CD4-positive, alpha-beta memory T cell (primary cell): ENCODE measurements around the gene FAM124B. TPM values are rescaled to one million over a fixed set of nuclear protein-coding genes. Genes with fewer than 3 reads are reported as not detected.

Experiments
- CTCF ChIA-PET: fragments of 350-600 bp; sonication (Branson Sonifier 250); formaldehyde crosslinking; loops from one replicate; lab custom pipeline; 2021; ENCODE audit warnings: inconsistent platforms; ENCODE audit not compliant: partially characterized antibody; lab: Charles Lee
- POLR2A ChIA-PET: fragments of 350-600 bp; sonication (Branson Sonifier 250); formaldehyde crosslinking; loops from one replicate; lab custom pipeline; 2021; ENCODE audit not compliant: partially characterized antibody; lab: Charles Lee
- DNase-seq, 5 donors: peaks; one replicate each; pipeline versions ENCODE4 v3.0.0 to v3.0.0-alpha.2; 2020 to 2022; ENCODE audit warnings: mixed read lengths in 1 of 5
- H3K27ac ChIP-seq: one replicate; pipeline ENCODE4 v1.7.0; 2013; ENCODE audit warnings: low read depth, low read length
- H3K27me3 ChIP-seq: 2 replicates; pipeline ENCODE4 v1.7.0; 2013; ENCODE audit warnings: mild to moderate bottlenecking, low read length, moderate library complexity; ENCODE audit not compliant: insufficient read depth
- H3K36me3 ChIP-seq: 2 replicates; pipeline ENCODE4 v1.7.0; 2013; ENCODE audit warnings: mild to moderate bottlenecking, low read length, moderate library complexity; ENCODE audit not compliant: insufficient read depth
- H3K4me1 ChIP-seq: 2 replicates; pipeline ENCODE4 v1.7.0; 2013; ENCODE audit warnings: mild to moderate bottlenecking, low read length, moderate library complexity; ENCODE audit not compliant: insufficient read depth
- H3K4me3 ChIP-seq, 2 donors: one replicate each; pipeline ENCODE4 v1.7.0; 2013; ENCODE audit warnings: low read length in 2 of 2, mild to moderate bottlenecking in 1 of 2
- H3K9me3 ChIP-seq, 2 donors: one replicate each; pipeline ENCODE4 v1.7.0; 2013; ENCODE audit warnings: low read length in 2 of 2, control low read depth in 1 of 2; ENCODE audit not compliant: control insufficient read depth in 1 of 2
- H3K27ac Mint-ChIP-seq, 7 donors: one replicate each; pipeline ENCODE4 v1.8.0; 2020 to 2021; ENCODE audit warnings: mixed read lengths in 7 of 7, mild to moderate bottlenecking in 6 of 7, inconsistent platforms in 3 of 7, moderate library complexity in 3 of 7
- H3K27me3 Mint-ChIP-seq, 2 donors: one replicate each; pipeline ENCODE4 v1.8.0; 2020 to 2021; ENCODE audit warnings: mixed read lengths in 2 of 2
- H3K36me3 Mint-ChIP-seq, 2 donors: one replicate each; pipeline ENCODE4 v1.8.0; 2020 to 2021; ENCODE audit warnings: mixed read lengths in 2 of 2, inconsistent platforms in 1 of 2, mild to moderate bottlenecking in 1 of 2
- H3K4me1 Mint-ChIP-seq, 4 donors: one replicate each; pipeline ENCODE4 v1.8.0; 2020 to 2021; ENCODE audit warnings: mixed read lengths in 4 of 4, mild to moderate bottlenecking in 1 of 4
- H3K4me3 Mint-ChIP-seq, 8 donors: one replicate each; pipeline ENCODE4 v1.8.0; 2020 to 2021; ENCODE audit warnings: mixed read lengths in 8 of 8, mild to moderate bottlenecking in 7 of 8, moderate library complexity in 6 of 8, inconsistent platforms in 3 of 8
- H3K9me3 Mint-ChIP-seq, 8 donors: one replicate each; pipeline ENCODE4 v1.8.0; 2020 to 2021; ENCODE audit warnings: mixed read lengths in 8 of 8, mild to moderate bottlenecking in 5 of 8, inconsistent platforms in 3 of 8, moderate library complexity in 1 of 8
- intact Hi-C: fragments of 100-400 bp; cut with micrococcal nuclease; formaldehyde crosslinking; loops from one replicate; pipeline ENCODE4 v1.15.1; 2023
- polyA plus RNA-seq, 2 donors: library from polyadenylated mRNA; unstranded; fragments of 300-500 nt; fragmentation: Illumina TruSeq; gene quantifications; one replicate each; pipeline ENCODE4 v1.2.3, GENCODE V29; 2021
- total RNA-seq, 2 experiments: library from RNA; stranded (reverse); gene quantifications; one replicate each; pipeline ENCODE4 v1.2.3, GENCODE V29; 2021

FAM124B gene
- total and polyA plus RNA-seq, 4 experiments from 2014 or later = 0.15 to 1.2 (median 0.54) TPM

DNA sequence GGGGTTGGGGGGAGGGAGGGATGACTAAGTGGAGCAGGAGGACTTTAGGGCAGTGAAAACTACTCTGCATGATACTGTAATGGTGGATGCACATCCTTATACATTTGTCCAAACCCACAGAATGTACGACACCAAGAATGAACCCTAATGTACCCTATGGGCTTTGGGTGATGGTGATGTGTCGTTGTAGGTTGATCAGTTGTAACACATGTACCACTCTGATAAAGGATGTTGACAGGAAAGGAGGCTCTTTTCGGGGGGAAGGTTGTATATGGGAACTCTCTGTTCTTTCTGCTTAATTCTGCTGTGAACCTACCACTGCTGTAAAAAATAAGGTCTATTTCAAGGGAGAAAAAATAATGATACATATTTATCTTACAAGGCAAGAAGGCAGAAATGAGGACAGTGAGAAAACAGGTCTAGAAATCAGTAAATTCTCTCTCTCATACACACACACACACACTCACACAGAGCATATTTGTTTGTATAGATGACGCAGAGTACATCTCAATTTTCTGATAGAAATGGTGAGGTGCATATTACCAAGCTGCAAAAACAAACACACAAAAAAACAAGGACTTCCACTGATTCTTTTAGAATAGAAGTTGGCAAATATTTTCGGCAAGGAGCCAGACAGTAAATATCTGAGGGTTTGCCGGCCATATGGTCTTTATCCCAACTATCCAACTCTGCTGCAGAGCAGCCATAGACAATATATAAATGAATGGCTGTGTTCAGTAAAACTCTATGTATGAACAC is 20.2 kb downstream of the FAM124B start:
- POLR2A ChIA-PET = no interaction called here
- Histone ChIP-seq H3K4me1 (no peaks in the 10 kb centered on the region), H3K4me3 (no peak overlapping the region), H3K27ac (no peak overlapping the region), H3K27me3 (no peaks in the 10 kb centered on the region), H3K36me3 (no peaks in the 10 kb centered on the region), H3K9me3 (no peaks in the 10 kb centered on the region)
- peaks cover 0 to 3% (median under 1%) of the 10 kb centered on the region in 4 donors for H3K4me1 Mint-ChIP-seq
- H3K27me3 Mint-ChIP-seq = peaks cover 0 to 1% of the 10 kb centered on the region in 2 donors
- DNase-seq = no peak
- intact Hi-C loops = no loop called here
- H3K27ac Mint-ChIP-seq = no peak overlapping the region
- H3K36me3 Mint-ChIP-seq = no peaks in the 10 kb centered on the region
- CTCF ChIA-PET = interaction anchor here (1.0 kb wide), 1 partner anchor 269 kb away, joined by 3 read pairs; no protein-coding TSS in a partner anchor
- H3K4me3 Mint-ChIP-seq = no peak overlapping the region
- no peaks in the 10 kb centered on the region for H3K9me3 Mint-ChIP-seq

- POLR2A ChIA-PET = no interaction called here
- no peak overlapping the region for H3K27ac ChIP-seq
- H3K36me3 ChIP-seq = no peaks in the 10 kb centered on the region
- no peaks in the 10 kb centered on the region for H3K4me1 ChIP-seq
- no peak overlapping the region for H3K27ac Mint-ChIP-seq
- intact Hi-C loops = no loop called here
- DNase-seq = no peak
- H3K4me3 ChIP-seq = no peak overlapping the region
- H3K27me3 ChIP-seq = no peaks in the 10 kb centered on the region
- H3K4me1 Mint-ChIP-seq = peaks cover 0 to 4% (median under 1%) of the 10 kb centered on the region in 4 donors
- H3K9me3 Mint-ChIP-seq = no peaks in the 10 kb centered on the region
- H3K27me3 Mint-ChIP-seq = peaks cover 0 to 1% of the 10 kb centered on the region in 2 donors
- H3K36me3 Mint-ChIP-seq = no peaks in the 10 kb centered on the region
- H3K9me3 ChIP-seq = no peaks in the 10 kb centered on the region
- H3K4me3 Mint-ChIP-seq = no peak overlapping the region
- CTCF ChIA-PET = interaction anchor here (1.0 to 1.6 kb wide), 3 partner anchors 10 to 270 kb away, joined by 4 to 5 read pairs (median 4); no protein-coding TSS in a partner anchor
Observed at GRCh38 chr2:224379986-224380385, 21.9 kb downstream of the FAM124B start.

- peaks cover 0 to 4% (median under 1%) of the 10 kb centered on the region in 4 donors for H3K4me1 Mint-ChIP-seq
- no peak overlapping the region for H3K27ac Mint-ChIP-seq
- Histone ChIP-seq H3K27me3 (no peaks in the 10 kb centered on the region), H3K36me3 (no peaks in the 10 kb centered on the region), H3K9me3 (no peaks in the 10 kb centered on the region), H3K27ac (no peak overlapping the region), H3K4me3 (no peak overlapping the region), H3K4me1 (no peaks in the 10 kb centered on the region)
- intact Hi-C loops = no loop called here
- CTCF ChIA-PET = interaction anchor here (1.5 kb wide), 1 partner anchor 11 kb away, joined by 4 read pairs; no protein-coding TSS in a partner anchor
- H3K9me3 Mint-ChIP-seq = no peaks in the 10 kb centered on the region
- H3K36me3 Mint-ChIP-seq = no peaks in the 10 kb centered on the region
- peaks cover 0 to 1% of the 10 kb centered on the region in 2 donors for H3K27me3 Mint-ChIP-seq
- no peak for DNase-seq
- H3K4me3 Mint-ChIP-seq = no peak overlapping the region
- POLR2A ChIA-PET = no interaction called here
Observed at GRCh38 chr2:224379172-224379571, 22.7 kb downstream of the FAM124B start.

GRCh38 chr2:224378701-224379097 is 23.2 kb downstream of the FAM124B start:
- POLR2A ChIA-PET = no interaction called here
- Mint-ChIP-seq H3K9me3 (no peaks in the 10 kb centered on the region), H3K4me3 (no peak overlapping the region), H3K36me3 (no peaks in the 10 kb centered on the region), H3K27ac (no peak overlapping the region), H3K27me3 (peaks cover 0 to 1% of the 10 kb centered on the region in 2 donors), H3K4me1 (peaks cover 0 to 4% (median under 1%) of the 10 kb centered on the region in 4 donors)
- no peaks in the 10 kb centered on the region for H3K4me1 ChIP-seq
- no peak for DNase-seq
- no peak overlapping the region for H3K27ac ChIP-seq
- H3K36me3 ChIP-seq = no peaks in the 10 kb centered on the region
- CTCF ChIA-PET = interaction anchor here (1.5 kb wide), 1 partner anchor 10 kb away, joined by 4 read pairs; no protein-coding TSS in a partner anchor
- no peaks in the 10 kb centered on the region for H3K9me3 ChIP-seq
- no peaks in the 10 kb centered on the region for H3K27me3 ChIP-seq
- no peak overlapping the region for H3K4me3 ChIP-seq
- intact Hi-C loops = no loop called here

- ChIA-PET POLR2A (no interaction called here), CTCF (interaction anchor here (0.6 kb wide), 1 partner anchor 1787 kb away, joined by 3 read pairs; no protein-coding TSS in a partner anchor)
- H3K9me3 Mint-ChIP-seq = no peaks in the 10 kb centered on the region
- Histone ChIP-seq H3K27me3 (no peaks in the 10 kb centered on the region), H3K4me1 (no peaks in the 10 kb centered on the region), H3K4me3 (no peak overlapping the region), H3K9me3 (no peaks in the 10 kb centered on the region), H3K27ac (no peak overlapping the region), H3K36me3 (no peaks in the 10 kb centered on the region)
- H3K4me3 Mint-ChIP-seq = no peak overlapping the region
- H3K27ac Mint-ChIP-seq = no peak overlapping the region
- H3K4me1 Mint-ChIP-seq = peaks cover 0 to 4% (median under 1%) of the 10 kb centered on the region in 4 donors
- DNase-seq = no peak
- intact Hi-C loops = no loop called here
- H3K27me3 Mint-ChIP-seq = no peaks in the 10 kb centered on the region
- H3K36me3 Mint-ChIP-seq = no peaks in the 10 kb centered on the region
Observed at GRCh38 chr2:224377751-224378700, 23.9 kb downstream of the FAM124B start.

- H3K9me3 Mint-ChIP-seq = no peaks in the 10 kb centered on the region
- no peaks in the 10 kb centered on the region for H3K36me3 Mint-ChIP-seq
- peaks cover 0 to 4% (median under 1%) of the 10 kb centered on the region in 4 donors for H3K4me1 Mint-ChIP-seq
- no peak overlapping the region for H3K27ac Mint-ChIP-seq
- Histone ChIP-seq H3K36me3 (no peaks in the 10 kb centered on the region), H3K9me3 (no peaks in the 10 kb centered on the region), H3K27me3 (no peaks in the 10 kb centered on the region), H3K27ac (no peak overlapping the region), H3K4me3 (no peak overlapping the region), H3K4me1 (no peaks in the 10 kb centered on the region)
- CTCF ChIA-PET = interaction anchor here (1.1 to 15.7 kb wide), 3 partner anchors 10 to 278 kb away, joined by 3 to 218 read pairs (median 4); no protein-coding TSS in a partner anchor
- intact Hi-C loops = no loop called here
- POLR2A ChIA-PET = no interaction called here
- H3K4me3 Mint-ChIP-seq = no peak overlapping the region
- H3K27me3 Mint-ChIP-seq = peaks cover 2 to 3% of the 10 kb centered on the region in 2 donors
- DNase-seq = no peak
Observed at GRCh38 chr2:224372641-224373040, 29.3 kb downstream of the FAM124B start.
